Amniotic stem cell (primary cell): Measurements from ENCODE around the gene DTHD1.

Experiments
- DNase-seq: peaks from one replicate; lab custom pipeline; 2025; lab: John Stamatoyannopoulos, UW

Gene DTHD1

GRCh38 chr4:36269533-36270173 lies 11.8 kb upstream of the DTHD1 start:
- DNase-seq, result no peak

GRCh38 chr4:36273276-36273675 lies 8.1 kb upstream of the DTHD1 start:
- DNase-seq, result no peak

GRCh38 chr4:36274158-36274557 lies 7.3 kb upstream of the DTHD1 start:
- no peak for DNase-seq

- no peak for DNase-seq
These were observed 3.9 kb upstream of the DTHD1 start for GRCh38 chr4:36277533-36277932.

GRCh38 chr4:36278789-36279188 lies 2.6 kb upstream of the DTHD1 start:
- DNase-seq, result no peak

GRCh38 chr4:36280555-36280954 lies 861 bp upstream of the DTHD1 start:
- no peak for DNase-seq

- no peak for DNase-seq
These were observed 1.2 kb downstream of the DTHD1 start for GRCh38 chr4:36282503-36283030.

- no peak for DNase-seq
These were observed 2.6 kb downstream of the DTHD1 start for GRCh38 chr4:36283912-36284465.

GRCh38 chr4:36285784-36286480 lies 4.5 kb downstream of the DTHD1 start:
- no peak for DNase-seq

GRCh38 chr4:36286481-36286871 lies 5.1 kb downstream of the DTHD1 start:
- no peak for DNase-seq

GRCh38 chr4:36288731-36289426 lies 7.5 kb downstream of the DTHD1 start:
- DNase-seq, result no peak

- no peak for DNase-seq
These were observed 9.2 kb downstream of the DTHD1 start for GRCh38 chr4:36290641-36291040.

GRCh38 chr4:36292556-36293188 lies 11.3 kb downstream of the DTHD1 start:
- no peak for DNase-seq

- DNase-seq, result no peak
These were observed 19.7 kb downstream of the DTHD1 start for GRCh38 chr4:36301127-36301526.

GRCh38 chr4:36303426-36304137 lies 22.2 kb downstream of the DTHD1 start:
- no peak for DNase-seq

GRCh38 chr4:36304138-36304681 lies 22.8 kb downstream of the DTHD1 start:
- DNase-seq, result no peak

GRCh38 chr4:36308150-36308549 lies 26.7 kb downstream of the DTHD1 start:
- no peak for DNase-seq

- no peak for DNase-seq
These were observed 28.8 kb downstream of the DTHD1 start for GRCh38 chr4:36310216-36310615.

- no peak for DNase-seq
These were observed 29.4 kb downstream of the DTHD1 start for GRCh38 chr4:36310793-36311192.

GRCh38 chr4:36312511-36312910 lies 31.1 kb downstream of the DTHD1 start:
- no peak for DNase-seq

GRCh38 chr4:36313301-36313700 lies 31.9 kb downstream of the DTHD1 start:
- DNase-seq, result no peak
